ENCODE measurements around the gene RBKS. TPM values are rescaled to one million over a fixed set of nuclear protein-coding genes. Genes with fewer than 3 reads are reported as not detected.

The RBKS gene
- total and polyA plus RNA-seq, 10 donors = 1.00 to 5.1 (median 2.6) TPM

- Histone ChIP-seq H3K36me3 (no peaks in the 10 kb centered on the region), H3K4me1 (peaks cover 0 to 22% (median 4%) of the 10 kb centered on the region in 6 donors), H3K27ac (peak overlapping the region in 4 of 8 donors; percentile 45 to 67 (median 50)), H3K27me3 (replicated peaks in 1 of 7) (no peaks in the 10 kb centered on the region), H3K4me3 (no peak overlapping the region), H3K9me3 (no peaks in the 10 kb centered on the region)
- intact Hi-C loops (cut with DNase I; ENCODE audit: low total_unique reads) = no loop called here
- TF ChIP-seq POLR2A (IDR thresholded peaks at IDR 0.05) (no peak), CTCF (IDR thresholded peaks at IDR 0.05 in 8 of 11, conservative IDR thresholded peaks at IDR 0.05 in 3 of 11) (no peak), POLR2AphosphoS5 (IDR thresholded peaks at IDR 0.05) (no peak)
- WGBS, 5 donors = 36 to 68% (median 45%) methylated on average over 3 of the region's 3 CpGs
- DNase-seq = no peak
Observed at GRCh38 chr2:27809761-27810241, 80.4 kb downstream of the RBKS start.

- Histone ChIP-seq H3K36me3 (no peaks in the 10 kb centered on the region), H3K27me3 (replicated peaks in 1 of 7) (no peaks in the 10 kb centered on the region), H3K4me1 (peaks cover 0 to 22% (median 4%) of the 10 kb centered on the region in 6 donors), H3K4me3 (no peak overlapping the region), H3K27ac (peak overlapping the region in 2 of 8 donors; percentile 45 to 52), H3K9me3 (no peaks in the 10 kb centered on the region)
- WGBS, 5 donors = 75 to 92% (median 88%) methylated on average over 3 of the region's 3 CpGs
- TF ChIP-seq POLR2A (IDR thresholded peaks at IDR 0.05) = no peak
- TF ChIP-seq POLR2AphosphoS5 (IDR thresholded peaks at IDR 0.05) = peak in 1 of 3 donors; percentile 33
- TF ChIP-seq CTCF (IDR thresholded peaks at IDR 0.05 in 8 of 11, conservative IDR thresholded peaks at IDR 0.05 in 3 of 11) = no peak
- intact Hi-C loops (cut with DNase I; ENCODE audit: low total_unique reads) = no loop called here
- no peak for DNase-seq
Observed at GRCh38 chr2:27808984-27809383, 81.2 kb downstream of the RBKS start.

- intact Hi-C loops (cut with DNase I; ENCODE audit: low total_unique reads) = no loop called here
- TF ChIP-seq POLR2AphosphoS5 (IDR thresholded peaks at IDR 0.05) (no peak), CTCF (IDR thresholded peaks at IDR 0.05 in 8 of 11, conservative IDR thresholded peaks at IDR 0.05 in 3 of 11) (no peak), POLR2A (IDR thresholded peaks at IDR 0.05) (no peak)
- H3K4me1 ChIP-seq = peaks cover 0 to 22% (median 4%) of the 10 kb centered on the region in 6 donors
- H3K27me3 ChIP-seq (replicated peaks in 1 of 7) = no peaks in the 10 kb centered on the region
- H3K4me3 ChIP-seq = no peak overlapping the region
- H3K27ac ChIP-seq = no peak overlapping the region
- H3K36me3 ChIP-seq = no peaks in the 10 kb centered on the region
- H3K9me3 ChIP-seq = no peaks in the 10 kb centered on the region
- 93 to 95% (median 94%) methylated on average over 2 of the region's 2 CpGs for WGBS, 5 donors
- DNase-seq = no peak
Observed at GRCh38 chr2:27808418-27808817, 81.8 kb downstream of the RBKS start.

GRCh38 chr2:27807476-27807875 lies 82.7 kb downstream of the RBKS start:
- intact Hi-C loops (cut with DNase I; ENCODE audit: low total_unique reads) = no loop called here
- no peak for DNase-seq
- peaks cover 0 to 22% (median 4%) of the 10 kb centered on the region in 6 donors for H3K4me1 ChIP-seq
- no peak overlapping the region for H3K4me3 ChIP-seq
- H3K27ac ChIP-seq = no peak overlapping the region
- H3K36me3 ChIP-seq = no peaks in the 10 kb centered on the region
- no peak for TF ChIP-seq POLR2AphosphoS5 (IDR thresholded peaks at IDR 0.05)
- peak in 8 of 11 experiments; percentile 8 to 40 (median 21) for TF ChIP-seq CTCF (IDR thresholded peaks at IDR 0.05 in 8 of 11, conservative IDR thresholded peaks at IDR 0.05 in 3 of 11)
- TF ChIP-seq POLR2A (IDR thresholded peaks at IDR 0.05) = no peak
- no peaks in the 10 kb centered on the region for H3K27me3 ChIP-seq (replicated peaks in 1 of 7)
- no peaks in the 10 kb centered on the region for H3K9me3 ChIP-seq
- WGBS, 5 donors = 71 to 91% (median 84%) methylated on average over 4 of the region's 4 CpGs

Data from spleen (tissue), 11 donors.